ENCODE measurements around the gene SCUBE1.

SCUBE1 gene

DNA sequence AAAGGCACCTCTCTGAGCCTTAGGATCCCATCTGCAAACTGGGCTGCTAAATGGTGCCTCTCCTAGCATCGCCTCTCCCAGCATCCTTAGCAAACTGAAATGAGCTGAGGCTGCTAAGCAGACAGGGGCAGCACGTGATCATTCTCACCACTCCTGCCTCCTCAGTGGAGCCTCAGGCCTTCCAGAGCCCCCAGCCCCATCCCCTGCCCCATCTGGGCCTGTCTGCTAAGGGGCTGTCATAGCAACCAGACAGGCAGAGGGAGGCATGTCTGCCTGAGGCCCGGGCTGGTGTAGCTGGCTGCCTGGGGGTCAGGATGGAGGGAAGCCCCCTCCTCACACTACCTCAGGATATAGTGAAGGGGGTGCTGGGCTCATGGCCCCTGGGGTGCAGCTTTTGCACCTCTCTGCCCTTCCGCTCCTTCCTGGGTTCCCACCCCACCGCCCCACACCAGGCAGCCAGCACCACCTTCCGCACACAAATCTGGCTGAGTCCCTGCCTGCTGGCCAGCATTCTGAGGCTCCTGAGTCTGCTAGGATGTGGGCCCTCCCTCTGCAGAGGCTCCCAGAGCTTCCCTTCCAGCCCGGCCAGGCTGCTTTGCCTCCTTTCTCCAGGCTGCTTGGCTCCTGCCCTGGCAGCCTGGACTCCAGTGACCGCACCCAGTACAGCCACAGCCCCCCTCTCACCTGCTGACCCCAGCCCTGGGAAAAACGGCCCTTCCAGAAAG lies 108.7 kb downstream of the SCUBE1 start:
- no peak for DNase-seq

DNA sequence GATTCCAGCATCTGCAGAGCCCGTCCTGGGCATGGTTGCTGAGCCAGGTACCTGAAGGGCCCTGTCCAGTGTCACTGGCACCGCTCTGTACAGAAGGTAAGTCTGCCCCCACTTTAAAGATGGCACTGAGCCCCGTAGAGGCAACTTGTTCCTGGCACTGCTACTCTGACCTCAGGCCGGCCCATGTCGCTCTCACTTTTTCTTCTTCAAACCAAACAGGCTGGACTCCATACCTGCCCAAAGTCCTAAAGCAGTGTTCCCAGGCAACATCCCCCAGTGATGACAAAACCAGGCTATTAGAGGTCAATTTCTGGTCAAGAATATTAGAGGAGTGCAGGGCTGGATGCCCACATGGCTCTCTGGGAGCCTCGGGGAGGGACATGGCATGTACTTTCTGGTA lies 109.6 kb downstream of the SCUBE1 start:
- no peak for DNase-seq

DNA sequence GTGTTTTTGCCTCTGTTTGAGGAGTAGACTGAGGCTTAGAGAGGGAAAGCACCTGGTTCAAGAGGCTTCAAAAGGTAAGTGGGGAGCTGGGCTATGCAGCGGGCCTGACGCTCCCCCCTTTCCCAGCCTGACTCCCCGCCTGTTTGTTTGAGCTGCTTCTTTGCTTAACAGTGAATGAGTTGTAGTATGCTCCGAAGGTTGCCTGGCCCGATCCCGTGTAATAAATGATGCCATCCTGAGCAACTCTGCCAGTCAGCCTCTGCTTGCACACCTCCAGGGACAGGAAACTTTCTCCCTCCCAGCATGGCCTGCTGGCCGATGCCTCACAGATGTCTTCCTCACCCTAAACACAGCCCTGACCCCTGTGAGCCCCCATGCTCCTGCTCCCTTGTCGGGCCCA lies 110.7 kb downstream of the SCUBE1 start:
- no peak for DNase-seq

DNA sequence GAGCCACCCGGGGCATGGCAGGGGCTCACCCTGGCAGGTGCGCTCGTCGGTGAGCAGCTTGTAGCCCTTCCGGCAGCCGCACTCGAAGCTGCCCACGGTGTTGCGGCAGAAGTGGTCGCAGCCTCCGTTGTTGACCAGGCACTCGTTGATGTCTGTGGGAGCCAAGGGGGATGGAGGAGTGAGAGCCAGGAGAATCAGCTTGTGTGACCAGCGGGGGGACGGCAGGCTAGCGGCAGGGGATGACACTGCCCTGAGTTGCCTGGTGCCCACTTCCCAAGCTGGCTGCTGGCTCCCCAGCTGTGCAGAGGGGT lies 111.5 kb downstream of the SCUBE1 start:
- no peak for DNase-seq

DNA sequence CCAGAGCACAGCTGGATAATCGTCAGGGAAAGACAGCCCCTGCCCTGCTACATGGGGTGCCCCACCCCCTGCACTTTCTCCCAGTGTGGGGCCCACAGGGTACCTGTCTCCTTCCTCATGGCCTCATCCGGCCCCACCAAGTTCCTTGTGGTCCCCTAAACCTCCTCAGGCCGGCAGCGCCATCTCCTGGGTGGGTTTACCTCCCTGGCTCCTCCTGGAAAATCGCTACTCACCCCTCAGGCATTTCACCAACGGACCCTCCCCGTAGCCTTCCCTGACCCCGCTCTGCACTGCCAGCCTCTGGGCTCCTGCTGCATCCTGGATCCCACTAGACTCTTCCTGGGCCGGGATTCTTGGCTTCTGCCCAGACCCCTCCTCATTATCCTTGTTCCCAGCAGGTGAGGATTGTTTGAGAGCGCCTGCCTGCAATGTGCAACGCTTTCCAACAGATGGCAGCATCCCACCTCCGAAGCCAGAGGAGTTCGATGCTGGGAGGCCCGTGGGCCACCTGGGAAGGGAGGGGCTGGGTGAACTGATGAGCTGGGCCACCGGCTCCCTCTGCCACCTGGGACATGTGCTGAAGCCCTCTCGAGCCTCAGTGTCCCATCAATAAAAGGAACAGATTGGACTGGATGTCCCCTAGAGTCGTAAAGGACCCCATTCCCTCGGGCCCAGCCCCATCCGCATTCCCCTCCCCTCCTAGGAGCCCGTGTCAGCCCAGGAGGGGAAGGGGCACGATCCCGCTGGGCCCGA lies 112.0 kb downstream of the SCUBE1 start:
- peak; percentile 50 for DNase-seq

DNA sequence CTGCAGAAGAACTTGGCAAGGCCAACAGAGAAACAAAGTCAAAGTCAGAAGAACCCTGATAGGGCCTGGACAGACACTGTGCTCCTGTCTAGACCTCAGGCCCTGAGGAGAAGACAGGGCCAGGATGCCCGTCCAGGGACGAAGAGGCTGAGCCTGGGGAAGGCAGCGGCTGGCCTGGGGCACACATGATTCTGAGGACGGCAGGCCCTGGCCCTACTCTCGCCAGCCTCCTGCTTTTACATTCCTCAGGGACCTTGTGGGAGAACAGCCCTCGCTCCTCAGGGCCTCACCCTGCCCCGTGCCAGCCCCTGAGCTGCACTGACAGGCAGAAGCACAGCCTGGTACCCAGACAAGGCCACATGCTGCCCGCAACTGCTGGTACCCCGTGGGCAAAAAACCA lies 112.6 kb downstream of the SCUBE1 start:
- no peak for DNase-seq

DNA sequence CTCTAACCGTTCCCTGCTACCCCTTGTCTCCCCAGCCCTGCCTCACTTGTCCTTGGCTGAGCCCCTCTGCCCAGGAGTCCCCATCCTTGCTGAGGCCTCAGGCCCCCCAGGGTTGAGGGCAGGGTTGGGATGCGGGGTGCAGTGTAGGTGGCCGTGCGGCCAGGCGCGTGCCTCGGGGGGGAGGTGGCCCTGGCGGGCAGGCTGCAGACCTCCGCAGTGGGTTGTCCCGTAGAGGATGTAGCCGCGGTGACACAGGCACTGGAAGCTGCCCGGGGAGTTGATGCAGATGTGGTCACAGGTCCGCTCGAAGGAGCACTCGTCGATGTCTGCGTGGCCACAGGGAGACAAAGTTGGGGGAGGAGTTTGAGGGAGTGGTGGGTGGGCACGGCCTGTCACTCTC lies 114.3 kb downstream of the SCUBE1 start:
- DNase-seq, result no peak

DNA sequence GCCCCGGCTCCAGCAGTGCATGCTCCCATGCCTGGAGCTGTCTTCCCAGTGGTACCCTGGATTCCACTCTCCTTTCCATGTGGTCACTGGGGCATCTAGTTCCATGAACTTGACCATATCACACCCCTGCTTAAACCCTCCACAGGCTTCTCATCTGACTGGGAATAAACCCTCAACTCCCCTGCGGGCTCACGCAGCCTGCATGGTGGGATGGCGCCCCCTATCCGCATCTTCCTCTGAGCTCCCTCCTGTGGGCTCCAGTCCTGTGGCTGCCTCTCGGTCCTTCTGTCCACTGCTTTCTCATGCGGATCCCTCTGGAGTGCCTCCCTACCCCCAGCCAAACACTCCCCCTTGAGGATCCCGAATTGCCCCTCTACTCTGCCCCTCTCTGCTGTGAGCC lies 114.8 kb downstream of the SCUBE1 start:
- DNase-seq, result no peak

DNA sequence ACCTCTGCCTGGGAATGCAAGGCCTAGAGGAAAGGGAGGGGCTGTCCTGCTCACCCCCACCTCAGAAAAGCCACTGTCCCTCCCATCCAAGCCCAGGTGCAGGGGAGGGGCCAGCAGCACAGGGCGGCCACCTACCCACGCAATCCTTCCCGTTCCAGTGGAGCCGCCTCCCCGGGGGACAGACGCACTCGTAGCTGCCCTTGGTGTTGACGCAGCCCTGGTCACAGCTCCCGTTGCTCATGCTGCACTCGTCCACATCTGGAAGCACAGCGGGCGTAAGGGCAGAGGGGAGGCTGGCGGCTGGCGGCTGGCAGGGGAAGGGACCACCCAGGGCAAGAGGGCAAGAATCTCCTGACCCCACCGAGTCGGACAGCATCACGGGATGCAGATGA lies 115.9 kb downstream of the SCUBE1 start:
- DNase-seq, result no peak

DNA sequence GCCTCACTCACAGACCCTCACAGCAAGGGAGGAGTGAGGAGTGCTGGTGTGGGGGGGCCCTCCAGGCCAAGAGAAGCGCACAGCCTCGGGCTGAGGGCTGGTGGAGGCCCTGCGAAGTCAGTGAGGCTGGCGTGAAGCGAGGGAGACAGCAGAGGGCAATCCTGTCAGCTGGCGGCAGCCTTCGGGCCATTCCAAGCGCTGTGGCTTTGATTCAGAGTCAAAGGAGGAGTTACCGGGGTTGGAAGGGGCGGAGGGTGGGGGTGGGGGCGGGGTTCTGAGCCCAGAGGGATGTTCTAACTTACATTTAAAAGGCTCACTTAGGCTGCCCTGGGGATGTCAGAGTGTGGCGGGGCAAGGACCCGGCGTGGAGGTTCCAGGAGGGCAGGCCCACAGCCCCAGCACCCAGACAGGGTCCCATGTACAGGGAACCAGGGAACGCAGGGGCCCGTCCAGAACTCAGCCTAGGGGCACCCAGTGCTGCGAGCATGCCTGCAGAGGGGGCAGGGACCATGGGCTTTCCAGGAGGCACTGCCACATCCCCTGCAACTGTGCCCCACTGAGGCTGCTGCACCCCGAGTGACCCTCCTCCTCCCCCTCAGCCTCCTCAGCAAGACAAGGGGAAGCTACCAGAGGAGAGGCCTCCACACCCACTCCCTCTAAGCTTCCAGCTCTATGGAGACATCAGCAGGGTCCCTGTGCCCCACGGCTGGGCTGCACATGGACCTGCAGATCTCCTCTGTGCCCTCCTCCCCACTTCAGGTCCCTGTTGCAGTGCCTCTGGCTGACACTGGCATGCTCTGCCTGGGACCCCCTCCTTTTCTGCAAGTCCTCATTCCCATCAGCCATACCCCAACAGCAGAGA lies 116.6 kb downstream of the SCUBE1 start:
- peak; percentile 1 for DNase-seq

DNA sequence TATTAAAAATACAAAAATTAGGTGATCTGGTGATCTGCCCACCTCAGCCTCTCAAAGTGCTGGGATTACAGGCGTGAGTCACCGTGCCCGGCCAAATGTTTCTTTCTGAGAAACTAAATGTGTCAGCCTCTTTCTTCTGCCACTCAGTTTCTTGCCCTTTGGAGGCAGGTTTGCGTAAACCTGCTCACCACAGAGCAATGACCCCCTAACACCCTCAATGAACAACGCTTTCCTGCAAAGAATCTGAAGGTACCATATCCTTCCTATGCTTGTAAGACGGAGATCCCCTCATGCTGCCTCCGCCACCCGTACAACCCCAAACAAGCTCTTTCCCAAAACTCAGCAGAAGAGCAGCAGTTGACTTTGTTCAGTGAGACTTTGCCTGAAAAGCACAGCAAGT lies 117.6 kb downstream of the SCUBE1 start:
- DNase-seq, result no peak

DNA sequence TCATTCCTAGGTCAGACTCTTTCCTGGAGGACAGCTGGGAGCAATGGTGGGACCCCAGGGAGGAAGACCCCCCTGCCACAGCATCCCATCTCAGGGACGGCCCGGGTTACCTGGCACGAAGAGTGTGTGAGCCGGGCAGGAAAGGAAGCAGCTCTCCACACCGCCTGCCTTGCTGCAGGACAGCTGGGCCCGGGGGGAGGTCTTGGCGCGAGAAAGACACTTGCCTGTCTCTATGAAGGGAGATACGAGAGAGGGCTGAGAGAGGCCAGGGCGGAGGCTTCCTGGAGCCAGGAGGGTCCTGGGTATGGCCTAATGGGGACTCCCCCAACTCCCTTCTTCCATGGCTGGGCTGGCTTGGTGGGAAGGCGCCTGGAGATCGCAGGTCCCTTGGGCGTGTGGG lies 120.2 kb downstream of the SCUBE1 start:
- no peak for DNase-seq

DNA sequence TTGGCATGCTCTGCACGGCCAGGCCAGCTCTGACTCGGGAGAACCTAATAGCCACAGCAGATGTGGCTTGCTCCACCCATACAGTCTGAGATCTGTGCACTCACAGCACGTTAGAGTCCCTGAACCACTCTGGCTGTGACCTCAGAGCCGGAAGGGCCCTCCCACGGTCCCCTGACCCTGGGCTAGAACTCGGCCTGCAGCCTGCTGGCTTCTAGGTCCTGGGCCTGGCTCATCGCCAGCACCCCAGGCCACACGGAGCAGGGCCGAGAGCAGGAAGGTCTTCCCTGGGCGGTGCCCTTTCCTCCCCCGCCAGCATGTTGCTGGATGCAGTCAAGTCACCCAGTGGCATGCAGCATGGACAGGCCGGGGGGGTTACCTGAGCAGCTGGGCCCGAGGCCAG lies 120.9 kb downstream of the SCUBE1 start:
- DNase-seq, result no peak

DNA sequence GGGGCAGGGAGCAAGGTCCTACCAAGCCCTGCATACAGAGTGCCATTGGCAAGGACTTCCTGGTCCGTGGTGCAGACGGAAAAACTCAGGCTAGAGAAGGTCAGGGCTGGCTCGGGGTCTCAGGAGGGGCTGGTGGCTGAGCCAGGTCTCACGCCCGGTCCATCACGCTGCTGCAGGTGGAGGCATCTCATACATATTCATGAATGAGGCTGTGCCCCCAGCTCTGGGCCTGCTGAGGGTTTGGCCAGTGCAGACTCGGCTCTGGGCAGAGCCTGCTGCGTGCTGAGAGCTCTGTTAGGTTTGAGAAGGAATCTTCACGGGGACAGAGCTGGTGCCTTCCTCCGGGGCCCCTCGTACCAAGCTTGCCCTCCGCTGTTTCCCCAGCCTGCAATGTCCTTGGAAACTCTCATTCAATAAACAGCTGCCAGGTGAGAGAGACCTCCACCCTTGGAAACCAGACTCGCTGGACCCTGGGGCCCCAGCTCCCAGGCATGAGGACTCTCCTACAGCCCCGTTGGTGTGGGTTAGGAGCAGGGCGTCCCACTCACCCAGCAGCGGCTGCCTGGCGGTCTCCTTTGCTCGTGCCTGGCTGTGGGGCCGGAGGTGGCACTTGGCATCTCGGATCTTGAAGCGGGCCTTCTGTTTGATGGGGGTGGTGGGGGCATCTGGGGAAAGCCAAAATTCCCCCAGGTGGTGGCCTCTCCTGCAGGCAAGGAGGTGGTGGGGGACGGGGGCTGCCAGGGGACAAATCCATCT lies 122.4 kb downstream of the SCUBE1 start:
- no peak for DNase-seq

DNA sequence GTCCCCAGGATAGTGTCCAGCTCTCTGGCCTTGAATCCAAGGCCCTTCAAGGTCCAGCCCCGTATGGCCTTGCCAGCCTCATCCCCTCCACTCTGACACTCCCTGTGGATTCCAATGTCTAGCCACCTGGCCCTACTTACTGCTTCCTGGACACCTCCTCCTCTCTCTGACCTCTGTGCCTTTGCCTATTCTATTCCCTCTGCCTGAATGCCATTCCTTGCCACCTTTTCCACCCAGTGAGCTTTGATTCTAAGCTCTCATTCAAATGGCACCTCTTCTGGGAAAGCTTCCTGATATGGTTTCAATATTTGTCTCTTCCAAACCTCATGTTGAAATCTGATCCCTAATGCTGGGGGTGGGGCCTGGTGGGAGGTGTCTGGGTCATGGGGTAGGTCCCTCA lies 124.4 kb downstream of the SCUBE1 start:
- no peak for DNase-seq

DNA sequence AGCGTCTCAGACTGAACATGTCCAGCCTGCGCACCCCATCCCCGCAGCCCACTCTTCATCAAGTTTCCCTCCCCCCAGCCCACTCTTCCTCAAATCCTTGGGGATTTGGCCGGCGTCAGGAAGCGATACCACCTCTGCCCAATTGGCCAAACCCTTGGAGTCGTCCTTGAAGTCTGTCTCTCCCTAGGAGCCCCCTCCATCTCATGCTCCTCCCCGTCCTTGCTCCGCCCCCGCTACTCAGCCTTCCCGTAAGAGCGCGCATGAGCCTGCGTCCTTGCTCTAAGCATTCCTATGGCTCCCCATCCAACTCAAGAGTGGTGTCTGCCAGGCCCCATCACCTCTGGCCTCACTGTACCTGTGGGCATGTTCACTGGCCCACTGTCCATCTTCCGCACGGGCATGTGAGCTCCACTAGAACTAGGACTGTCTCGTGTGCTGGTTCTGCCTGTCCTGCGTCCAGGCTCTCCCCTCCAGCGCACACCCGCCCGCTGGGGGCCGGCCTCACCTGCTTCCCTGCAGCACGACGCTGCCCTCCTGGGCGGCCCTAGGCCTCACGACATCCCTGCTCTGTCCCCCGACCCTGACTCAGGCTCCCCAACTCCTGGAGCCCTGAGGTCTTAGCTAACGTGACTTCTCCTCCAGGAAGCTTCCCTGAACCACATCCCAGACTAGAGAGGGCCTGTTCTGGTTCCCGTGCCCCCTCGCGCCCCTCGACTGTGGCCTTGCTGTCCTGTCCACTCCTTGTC lies 125.7 kb downstream of the SCUBE1 start:
- DNase-seq, result no peak

DNA sequence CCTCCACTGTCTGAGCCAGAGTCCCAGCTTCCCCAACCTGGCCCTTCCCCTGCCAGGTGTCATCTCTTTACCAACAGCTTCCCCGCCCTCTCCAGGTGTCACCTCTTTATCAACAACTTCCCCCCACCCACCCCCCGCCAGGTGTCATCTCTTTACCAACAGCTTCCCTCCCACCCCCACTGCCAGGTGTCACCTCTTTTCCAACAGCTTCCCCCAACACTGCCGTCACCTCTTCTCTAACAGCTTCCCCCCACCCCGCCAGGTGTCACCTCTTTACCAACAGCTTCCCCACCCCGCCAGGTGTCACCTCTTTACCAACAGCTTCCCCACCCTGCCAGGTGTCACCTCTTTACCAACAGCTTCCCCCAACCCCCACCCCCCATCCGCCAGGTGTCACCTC lies 126.4 kb downstream of the SCUBE1 start:
- DNase-seq, result peak; percentile 18

DNA sequence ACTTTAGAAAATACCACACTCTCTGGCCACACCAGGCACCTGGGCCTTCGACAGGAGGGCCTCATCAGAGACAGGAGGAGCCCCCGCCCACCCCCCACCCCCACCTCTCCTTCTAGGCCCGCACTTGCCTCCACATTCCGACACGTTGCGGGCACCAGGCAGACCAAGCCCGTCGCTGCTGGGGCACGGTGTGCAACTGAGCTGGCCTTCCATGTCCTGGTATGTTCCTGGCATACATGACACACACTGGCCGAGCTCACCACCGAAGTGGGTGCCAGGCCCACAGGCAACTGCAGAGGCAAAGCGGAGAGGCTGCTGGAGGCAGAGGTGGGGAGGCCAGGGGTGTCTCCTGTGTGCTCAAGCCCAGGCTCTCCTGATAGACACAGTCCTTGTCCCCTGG lies 129.2 kb downstream of the SCUBE1 start:
- no peak for DNase-seq

DNA sequence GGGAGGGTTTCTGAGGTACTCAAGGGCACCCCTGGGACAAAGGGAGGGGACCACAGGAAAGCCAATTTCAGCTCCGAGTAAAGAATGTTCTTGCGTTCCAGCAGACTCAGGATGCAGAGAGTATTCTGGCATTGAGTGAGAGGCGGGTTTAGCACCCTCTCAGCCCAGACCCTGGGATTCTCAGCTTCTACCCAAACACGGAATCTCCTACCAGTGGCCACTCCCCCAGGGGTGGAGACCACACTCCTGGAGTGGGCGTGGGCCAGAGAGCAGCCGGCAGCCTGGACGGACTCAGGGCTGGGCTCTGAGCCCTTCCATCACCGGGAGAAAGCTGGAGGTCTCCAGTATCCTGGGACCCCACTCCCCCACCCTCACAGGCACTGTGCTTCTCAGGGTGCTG lies 130.1 kb downstream of the SCUBE1 start:
- DNase-seq, result no peak

DNA sequence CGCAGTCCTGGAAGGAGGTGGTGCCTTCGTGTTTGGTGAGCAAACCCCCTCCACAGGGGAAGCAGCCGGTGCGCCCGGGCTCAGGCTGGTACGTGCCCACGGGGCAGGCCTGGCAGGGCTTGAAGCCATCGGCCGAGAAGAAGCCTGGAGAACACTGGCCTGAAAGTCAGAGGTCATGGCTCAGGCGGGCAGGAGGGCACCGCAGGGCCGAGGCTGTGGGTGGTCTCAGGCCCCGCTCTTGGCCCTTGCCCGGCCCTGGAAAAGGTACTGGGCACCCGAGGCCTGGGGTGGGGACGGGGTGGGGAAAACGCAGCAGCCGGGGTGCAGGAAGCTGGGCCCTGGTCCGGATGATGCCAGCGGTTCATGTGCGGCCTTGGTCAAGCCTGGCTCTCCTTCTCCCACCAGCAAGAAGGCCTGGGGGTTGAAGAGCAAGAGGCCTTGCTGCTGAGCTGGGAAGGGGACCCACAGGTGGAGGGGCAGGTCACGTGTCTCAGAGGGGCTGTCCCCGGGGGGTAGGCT lies 130.7 kb downstream of the SCUBE1 start:
- no peak for DNase-seq

DNA sequence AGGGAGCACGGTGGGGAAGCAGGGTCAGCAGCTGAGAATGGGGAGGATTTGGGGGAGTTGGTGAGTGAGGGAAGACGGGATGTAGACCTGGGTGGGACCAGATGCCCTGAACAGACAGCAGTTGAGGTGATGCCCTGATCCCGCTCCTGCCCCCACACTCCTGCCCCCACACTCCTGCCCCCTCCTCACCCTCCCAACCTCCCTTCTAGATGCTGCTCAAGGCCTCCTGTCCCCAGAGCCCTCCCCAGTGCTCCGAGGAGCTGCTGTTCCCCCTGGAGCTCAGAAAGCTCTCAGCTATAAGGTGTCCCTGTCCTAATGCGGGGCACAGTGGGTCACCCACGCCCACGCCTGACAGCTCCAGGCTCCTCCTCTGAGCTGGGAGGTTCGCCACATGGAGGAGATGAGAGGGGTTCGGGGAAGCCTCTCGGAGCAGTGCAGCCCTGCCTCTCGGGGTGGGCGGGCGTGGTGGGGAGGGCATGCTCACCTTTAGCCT lies 131.2 kb downstream of the SCUBE1 start:
- no peak for DNase-seq

All from NCI-H748 treated with DMSO at 0.1 percent for 48 hours (cell line).